GM18858 (cell line): Measurements from ENCODE around the gene KNDC1.
"Not testable (repeated sequence)": the region's sequence is repeated elsewhere in the genome, so short reads cannot be mapped to it uniquely, and the experiment has no call there.

Experiments
- ATAC-seq: cut with Tn5 transposase; IDR thresholded peaks from one replicate; pipeline ENCODE4 v1.9.1; 2021; ENCODE audit not compliant: unreplicated experiment

The KNDC1 gene, protein sequence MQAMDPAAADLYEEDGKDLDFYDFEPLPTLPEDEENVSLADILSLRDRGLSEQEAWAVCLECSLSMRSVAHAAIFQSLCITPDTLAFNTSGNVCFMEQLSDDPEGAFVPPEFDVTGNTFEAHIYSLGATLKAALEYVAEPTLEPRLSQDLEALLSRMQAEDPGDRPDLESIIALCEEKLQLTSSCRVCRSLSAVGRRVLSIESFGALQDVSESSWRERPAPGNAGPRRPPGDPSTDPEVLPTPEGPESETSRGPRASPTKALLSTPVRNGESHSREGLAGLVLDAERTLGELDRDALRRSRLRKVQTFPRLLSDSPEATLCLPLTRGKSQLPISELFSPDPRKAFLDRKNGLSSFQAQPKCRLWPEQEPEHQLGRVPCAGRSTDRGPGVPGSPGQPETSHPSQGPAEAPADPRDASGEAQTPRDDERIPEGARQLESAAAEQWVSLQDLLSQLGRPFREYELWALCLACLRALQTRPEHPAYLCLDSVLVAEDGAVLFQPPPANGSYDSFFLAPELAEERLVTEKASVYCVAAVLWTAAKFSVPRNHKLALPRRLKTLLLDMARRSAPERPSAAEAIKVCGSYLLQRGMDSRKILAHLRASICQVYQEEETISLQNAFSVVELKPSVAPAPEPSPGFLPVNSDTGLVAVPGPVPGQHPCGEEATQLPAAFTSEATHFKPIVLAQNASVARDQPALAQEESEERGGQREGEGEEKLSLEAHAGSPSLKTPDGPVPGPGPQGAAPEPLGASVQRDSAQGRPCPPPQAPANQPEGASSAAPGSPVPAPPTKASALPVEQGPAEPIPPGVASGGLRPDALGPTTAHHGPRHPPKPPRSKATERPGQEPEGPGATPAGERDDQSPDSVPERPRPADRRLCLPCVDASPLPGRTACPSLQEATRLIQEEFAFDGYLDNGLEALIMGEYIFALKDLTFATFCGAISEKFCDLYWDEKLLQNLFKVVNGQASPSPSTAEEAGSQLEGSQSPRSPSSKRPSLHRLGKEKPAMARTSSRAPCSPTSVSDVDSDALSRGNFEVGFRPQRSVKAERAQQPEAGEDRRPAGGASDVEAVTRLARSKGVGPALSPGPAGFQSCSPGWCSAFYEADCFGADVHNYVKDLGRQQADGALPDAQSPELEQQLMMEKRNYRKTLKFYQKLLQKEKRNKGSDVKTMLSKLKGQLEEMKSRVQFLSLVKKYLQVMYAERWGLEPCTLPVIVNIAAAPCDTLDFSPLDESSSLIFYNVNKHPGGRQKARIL (N-terminal part only)

DNA sequence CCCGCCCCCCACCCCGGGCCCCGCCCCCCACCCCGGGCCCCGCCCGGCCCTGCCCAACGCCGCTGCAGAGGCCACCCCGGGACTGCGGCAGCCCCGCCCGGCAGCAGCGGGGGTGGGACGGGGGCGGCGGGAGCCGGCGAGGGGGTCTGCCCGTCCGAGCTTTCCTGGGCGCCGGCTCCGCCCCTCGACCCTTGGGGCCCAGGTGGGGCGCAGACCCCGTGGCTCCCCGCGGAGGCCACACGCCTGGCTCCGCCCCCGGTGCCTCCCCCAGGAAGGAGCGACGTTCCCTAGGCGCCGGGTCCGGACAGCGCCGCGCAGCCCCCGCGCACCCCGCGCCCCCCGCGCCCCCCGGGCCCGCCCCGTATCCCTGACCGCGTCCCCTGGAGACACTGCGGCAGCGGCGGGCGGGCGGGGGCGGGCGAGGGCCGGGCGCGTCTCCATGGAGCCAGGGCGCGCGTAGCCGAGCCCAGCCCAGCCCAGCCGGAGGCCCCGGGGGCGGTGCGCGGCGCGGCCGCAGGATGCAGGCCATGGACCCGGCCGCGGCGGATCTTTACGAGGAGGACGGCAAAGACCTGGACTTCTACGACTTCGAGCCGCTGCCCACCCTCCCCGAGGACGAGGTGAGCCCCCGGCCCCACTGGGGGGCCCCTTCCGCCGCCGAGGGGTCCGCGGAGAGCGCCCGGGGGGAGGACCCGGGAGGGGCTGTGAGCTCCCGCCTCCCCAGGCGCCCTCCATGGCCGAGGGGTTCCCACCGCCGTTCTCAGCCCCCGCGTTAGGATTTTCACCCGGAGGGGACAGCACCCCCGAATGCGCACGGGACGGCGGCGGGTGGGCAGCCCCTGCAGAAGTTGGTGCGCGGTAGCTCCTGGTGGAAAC is at the start of gene KNDC1:
TSS of gene KNDC1 (plus strand) at position 270 of the 876 bp plus-strand sequence. CDS start at position 519, 249 bp downstream.
- ATAC-seq = no peak

DNA sequence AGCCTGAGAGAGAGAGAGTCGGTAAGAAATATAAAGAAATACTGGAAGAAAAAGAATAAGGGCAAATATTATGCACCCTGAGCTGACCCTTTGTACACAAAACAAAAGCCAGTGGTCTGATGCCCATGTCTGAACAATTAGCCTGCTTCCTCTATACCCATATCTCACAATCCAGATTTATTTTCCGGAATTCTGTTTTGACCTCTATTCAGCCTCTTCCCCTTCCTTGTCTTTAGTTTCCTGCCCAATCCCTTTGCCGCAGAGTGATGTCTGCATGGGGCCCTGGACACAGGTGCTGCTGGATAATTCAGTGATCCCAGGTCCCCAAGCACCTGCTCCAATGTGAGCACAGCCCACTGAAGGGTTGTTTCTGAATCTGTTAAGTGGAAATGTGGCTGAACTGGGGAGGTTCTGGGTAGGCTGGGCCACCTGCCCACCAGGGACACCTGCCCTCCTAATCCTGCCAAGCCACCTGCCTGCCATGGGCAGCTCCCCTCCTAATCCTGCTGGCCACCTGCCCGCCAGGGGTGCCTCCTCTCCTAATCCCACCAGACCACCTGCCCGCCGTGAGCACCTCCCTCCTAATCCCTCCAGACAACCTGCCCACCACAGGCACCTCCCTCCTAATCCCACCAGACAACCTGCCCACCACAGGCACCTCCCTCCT is 49.3 kb upstream of the KNDC1 start:
- no peak for ATAC-seq

DNA sequence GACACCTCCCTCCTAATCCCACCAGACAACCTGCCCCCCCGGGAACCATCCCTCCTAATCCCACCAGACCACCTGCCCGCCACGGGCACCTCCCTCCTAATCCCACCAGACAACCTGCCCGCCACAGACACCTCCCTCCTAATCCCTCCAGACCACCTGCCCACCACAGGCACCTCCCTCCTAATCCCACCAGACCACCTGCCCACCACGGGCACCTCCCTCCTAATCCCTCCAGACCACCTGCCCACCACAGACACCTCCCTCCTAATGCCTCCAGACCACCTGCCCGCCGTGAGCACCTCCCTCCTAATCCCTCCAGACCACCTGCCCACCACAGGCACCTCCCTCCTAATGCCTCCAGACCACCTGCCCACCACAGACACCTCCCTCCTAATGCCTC is 48.4 kb upstream of the KNDC1 start:
- ATAC-seq = not testable (repeated sequence)

DNA sequence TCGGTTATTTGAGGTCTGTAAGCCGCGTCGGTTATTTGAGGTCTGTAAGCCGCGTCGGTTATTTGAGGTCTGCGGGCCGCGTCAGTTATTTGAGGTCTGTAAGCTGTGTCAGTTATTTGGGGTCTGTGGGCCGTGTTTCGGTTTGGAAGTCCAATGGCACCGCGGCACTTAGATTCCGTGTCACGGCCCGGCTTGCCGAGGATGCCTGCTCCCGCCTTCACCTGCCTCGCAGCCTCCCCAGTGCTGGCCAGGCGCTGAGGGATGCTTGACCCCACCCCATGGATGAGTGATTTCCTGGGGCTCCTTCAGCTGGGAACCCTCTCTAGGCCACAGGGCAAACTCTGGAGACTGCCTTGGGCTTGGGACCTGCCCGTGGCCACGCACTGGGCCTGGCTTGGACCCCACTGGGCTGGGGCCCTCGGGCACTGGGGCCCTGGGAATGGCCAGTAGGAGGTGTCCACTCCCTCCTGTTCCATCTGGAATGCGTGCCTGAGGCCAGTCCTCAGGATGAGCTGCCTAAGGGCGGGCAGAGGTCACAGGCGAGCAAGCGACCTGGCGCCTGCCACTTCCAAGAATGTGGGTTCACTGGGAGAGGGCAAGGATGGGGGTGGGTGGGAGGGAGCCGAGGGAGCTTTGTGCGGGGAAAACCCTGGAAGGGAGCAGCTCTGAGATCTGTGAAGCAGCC is 46.7 kb upstream of the KNDC1 start:
- no peak for ATAC-seq

DNA sequence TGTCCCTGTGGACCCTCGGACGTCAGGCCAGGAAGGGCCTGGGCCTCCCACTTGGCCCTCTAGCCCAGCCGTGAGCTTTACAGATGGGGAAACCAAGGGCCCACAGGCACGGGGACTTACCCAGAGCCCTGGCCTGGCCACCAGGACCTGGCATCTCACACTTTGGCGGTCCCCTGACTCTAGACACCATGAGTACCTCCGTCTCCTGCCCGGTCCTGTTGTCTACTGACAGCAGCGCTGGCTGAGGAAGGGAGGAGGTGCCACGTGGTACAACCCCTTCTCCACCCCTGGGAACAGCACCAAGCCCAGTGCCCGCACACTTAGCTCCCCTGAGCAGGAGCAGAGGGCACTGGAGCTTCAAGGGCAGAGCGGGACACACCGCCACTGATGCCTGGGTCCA is 46.2 kb upstream of the KNDC1 start:
- ATAC-seq = no peak

DNA sequence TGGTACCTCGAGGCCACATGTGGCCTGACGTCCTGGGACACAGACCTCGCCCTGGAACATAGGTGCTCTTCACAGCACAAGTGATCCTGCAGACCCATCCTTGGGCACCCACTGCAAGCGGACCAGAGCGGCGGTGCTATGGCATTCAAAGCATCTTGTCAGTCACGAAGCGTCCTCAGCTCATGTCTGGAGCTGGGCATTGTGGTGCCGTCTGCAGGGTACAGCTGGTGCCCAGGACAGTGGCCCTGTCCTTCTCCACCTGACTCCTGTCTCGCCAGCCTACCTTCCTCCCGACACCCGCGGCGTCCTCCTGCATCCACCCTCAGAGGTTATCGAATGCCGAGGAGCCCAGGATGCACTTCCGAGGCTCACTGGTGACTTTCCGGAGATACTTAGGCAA is 45.8 kb upstream of the KNDC1 start:
- ATAC-seq = no peak

DNA sequence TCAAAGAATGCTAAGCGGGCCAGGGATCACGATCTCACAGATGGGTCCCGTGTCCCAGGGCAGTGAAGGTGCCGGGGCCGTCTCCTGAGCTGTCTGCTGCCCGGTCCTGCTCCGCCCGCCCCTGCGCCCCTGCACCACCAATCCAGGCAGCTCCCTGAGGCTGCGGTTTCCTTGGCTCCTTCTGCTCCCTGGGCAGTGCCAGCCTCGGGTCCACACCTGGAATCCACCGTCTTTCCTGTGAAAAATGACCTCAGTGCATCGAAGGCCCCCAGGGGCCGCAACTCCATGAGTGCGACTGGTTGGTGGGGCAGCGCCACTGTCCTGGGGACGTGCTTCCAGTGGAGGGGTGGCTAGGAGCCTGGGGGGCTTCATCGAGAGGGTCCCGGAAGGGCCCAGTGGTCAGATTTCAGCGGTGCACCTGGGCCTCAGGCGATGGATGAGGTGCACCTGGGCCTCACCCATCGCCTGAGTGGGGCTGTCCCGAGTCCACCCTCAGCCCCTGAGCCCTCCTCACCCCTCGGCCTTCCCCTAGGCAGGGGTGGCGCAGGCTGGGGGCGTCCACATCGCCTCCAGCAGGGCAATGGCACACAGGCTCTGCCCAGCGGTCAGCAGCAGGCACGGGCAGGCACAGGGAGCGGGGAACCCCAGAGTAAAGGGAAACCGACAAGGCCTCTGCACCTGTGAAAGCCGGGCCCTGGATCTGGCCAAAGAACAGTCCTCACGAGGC is 45.1 kb upstream of the KNDC1 start:
- ATAC-seq = no peak

DNA sequence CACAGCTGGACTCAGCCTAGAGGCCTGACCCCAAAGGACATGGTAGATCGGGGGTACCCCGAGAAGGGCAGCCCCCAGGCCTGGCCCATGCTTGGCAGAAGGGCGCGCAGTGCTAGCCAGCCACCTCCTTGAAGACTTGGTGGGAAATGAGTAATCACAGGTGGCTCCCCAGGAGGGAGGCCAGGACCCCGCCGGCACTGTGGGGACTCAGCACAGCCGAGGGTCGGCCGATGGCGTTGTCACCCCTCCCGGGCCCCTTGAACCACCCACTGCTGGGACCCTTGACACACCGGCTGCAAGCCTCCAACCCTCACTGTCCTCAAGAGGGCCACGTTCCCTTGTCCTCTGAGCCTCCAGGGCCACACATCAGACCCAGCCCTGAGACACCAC is 44.6 kb upstream of the KNDC1 start:
- ATAC-seq = no peak

DNA sequence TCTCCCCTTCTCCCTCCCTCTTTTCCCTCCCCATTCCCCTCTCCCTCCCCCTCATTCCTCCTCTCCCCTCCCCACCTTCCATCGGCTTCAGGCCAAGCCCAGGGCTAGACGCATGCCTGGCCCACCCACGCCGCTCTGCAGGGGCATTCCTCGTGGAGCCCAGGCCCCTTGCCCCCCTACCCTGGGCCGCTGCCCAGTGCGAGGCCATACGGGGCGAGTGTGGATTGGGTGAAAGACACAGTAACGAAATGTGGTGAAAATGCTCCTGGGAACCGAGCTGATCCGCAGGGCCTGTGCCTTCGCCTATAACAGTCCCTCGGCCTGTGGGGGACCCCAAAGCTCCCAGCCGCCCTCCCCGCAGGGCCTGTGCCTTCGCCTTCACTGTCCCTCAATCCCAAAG is 44.0 kb upstream of the KNDC1 start:
- ATAC-seq = no peak

DNA sequence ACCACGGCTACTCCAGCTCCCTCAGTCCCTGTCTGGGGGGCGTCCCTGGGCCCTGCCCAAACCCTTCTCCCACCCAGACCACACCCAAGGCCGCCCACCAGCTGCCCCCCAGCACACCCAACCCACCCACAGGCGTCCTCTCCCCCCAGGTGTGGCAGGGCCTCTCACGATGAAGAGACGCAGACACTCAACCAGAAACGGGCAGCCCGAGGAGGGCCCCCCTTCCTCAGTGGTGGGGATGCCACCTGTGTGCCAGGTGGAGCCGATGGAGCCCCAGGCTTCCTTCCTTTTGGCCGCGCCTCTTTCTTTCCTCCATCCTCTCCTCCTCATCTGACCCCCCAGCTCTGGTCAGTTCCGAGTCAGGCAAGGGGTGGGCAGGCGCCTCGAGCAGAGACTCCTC is 43.6 kb upstream of the KNDC1 start:
- no peak for ATAC-seq

DNA sequence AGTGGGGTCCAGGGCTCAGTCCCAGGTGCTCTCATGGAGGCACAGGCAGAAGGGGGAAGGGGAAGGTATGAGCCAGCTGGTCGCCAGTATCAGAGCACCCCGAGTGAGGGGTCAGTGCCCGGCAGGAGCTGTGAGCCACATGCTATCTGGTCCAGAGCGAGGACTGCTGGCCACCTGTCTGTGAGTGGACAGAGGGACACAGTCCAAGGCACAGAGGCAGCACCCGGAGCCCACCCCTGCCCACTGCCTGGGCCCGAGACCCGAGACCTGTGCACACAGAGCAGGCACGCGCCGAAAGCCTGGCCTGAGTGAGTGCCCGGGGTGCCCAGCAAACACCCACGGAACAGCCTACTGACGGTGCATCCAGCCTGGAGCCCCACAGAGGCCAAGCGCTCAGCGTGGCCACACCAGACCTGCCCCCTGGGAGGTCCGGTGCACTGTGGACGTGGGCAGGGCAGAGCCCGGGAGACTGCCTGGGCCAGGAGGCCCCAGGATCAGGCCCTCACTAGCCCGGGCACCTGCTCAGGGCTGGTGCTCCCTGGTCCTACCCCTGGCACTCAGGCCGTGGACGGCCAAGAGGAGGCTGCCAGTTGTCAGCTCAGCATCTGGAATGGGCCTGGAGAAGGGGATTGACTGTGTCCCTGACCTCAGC is 42.9 kb upstream of the KNDC1 start:
- ATAC-seq = no peak

DNA sequence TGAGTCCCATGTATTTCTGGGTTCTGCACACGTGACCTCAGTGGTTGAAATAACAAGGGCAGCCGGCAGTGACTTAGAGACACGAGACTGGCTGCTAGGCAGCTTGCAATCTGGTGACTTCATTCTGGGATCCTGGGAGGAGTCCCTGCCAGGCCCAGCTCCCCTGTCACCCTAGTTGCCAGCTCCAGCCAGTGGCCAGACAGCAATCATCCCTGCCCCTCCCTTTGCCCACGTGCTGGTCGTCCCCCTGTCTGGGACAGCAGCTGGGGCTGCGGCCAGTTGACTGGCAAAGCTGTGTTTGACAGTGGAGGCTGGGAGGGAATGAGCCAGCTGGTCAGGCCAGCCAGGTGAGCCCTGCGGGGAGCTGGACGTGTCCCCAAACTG is 42.3 kb upstream of the KNDC1 start:
- ATAC-seq = no peak

DNA sequence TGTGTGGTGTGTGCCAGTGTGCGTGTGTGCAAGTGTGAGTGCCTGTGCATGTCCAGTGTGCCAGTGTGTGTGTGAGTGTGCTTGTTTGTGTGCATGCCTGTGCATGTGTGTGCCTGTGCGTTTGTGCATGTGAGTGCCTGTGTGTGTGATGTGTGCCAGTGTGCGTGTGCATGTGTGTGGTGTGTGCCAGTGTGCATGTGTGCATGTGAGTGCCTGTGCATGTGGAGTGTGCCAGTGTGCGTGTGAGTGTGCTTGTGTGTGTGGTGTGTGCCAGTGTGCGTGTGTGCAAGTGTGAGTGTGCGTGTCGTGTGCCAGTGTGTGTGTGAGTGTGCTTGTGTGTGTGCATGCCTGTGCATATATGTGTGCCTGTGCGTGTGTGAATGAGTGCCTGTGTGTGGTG is 38.5 kb upstream of the KNDC1 start:
- ATAC-seq = no peak

DNA sequence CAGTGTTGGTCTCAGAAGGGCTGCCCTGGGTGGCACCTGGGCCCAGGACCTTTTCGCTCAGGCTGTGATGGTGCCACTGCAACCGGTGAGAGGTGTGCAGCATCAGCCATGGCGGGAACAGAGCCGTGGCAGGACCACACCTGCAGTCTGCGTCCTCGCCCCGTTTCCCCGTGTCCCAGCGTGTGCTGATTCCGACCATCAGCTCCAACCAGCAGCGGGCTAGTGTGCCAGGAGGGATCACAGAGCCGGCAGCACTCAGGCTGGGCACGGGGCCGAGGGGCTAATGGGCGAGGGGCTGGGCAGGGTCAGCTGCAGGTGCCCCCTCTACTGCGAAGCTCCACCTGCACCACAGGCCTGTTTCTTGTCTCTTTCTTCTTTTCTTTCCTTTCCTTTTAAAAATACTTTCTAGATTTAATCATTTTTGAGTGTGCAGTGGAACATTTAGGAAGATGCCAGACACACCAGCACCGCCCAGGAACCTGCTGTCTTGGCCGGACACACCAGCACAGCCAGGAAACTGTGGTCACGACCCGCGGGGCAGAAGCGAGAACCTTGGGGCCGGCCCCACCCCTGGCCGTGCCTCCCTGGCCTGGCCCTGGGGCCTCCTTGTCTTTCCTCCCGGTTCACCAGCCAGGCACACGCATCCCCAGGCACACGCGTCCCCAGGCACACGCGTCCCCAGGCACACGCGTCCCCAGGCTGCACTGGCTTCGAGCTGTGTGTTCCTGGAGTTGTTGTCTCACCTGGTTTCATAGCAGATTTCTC is 37.7 kb upstream of the KNDC1 start:
- ATAC-seq = no peak

DNA sequence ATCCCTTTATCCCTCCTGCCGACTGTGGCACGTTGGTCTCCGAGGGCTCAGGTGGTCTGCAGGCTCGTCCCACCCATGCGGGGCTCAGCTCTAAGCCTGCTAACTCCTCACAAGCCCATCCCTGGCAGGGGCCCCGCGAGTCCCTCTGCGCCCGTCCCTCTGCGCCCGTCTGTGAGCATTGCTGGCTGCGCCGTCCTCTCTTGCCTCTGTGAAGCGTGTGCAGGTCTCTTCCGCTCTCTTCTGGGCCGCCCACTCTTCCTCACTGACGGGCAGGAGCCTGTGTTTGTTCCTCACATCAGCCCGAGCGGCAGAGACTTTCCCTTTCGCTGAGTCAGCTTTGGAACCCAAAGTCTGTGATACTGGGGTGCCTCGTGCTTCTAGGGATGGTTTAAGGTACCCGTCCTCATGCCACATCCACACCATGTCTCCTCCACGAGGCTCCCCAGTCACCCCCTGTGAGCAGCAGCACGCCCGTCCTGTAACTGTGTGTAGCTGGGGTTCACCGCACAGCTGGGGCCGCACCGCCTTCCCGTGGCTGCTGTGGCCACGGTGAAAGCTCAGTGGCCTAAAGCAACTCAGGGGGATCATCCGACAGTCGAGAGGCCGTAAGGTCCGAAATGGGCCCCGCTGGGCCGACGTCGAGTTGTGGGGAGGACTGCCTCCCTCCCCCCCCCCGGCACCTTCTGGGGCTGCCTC is 36.8 kb upstream of the KNDC1 start:
- no peak for ATAC-seq

DNA sequence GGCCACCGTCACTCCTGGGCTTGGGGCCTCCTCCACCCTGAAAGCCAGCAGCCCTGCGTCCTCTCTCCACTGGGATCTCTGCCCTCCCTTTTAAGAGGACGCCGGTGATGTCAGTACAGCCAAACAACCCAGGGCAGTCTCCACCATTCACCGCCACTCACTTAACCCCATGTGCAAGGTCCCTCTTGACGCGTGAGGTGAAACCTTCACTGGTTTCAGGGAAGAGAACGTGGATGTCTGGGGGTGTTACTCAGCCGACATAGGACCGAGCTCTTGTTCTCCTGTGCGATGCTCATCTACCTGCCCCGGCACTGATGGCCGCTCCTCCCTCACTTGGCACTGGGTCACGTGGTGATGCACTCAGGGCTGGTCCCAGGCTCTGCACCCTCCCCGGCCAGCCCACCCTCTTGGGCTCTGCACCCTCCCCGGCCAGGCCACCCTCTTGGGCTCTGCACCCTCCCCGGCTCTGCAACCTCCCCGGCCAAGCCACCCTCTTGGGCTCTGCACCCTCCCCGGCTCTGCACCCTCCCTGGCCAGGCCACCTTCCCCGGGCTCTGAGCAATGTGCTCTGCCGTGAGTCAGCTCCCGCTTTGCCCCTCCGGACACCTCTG is 36.2 kb upstream of the KNDC1 start:
- no peak for ATAC-seq
